Lung (tissue), 12 donors: ENCODE data around the gene ZNF580. TPM values are rescaled to one million over a fixed set of nuclear protein-coding genes. Genes with fewer than 3 reads are reported as not detected.

Experiments
- ATAC-seq: fragments of 200-7000 bp; cut with Tn5 transposase; one replicate; pipeline ENCODE4 v1.9.1; 2020; ENCODE audit warnings: moderate number of reproducible peaks; ENCODE audit not compliant: insufficient read depth, low FRiP score
- DNase-seq, 3 donors: peaks; one replicate each; pipeline ENCODE4 v3.0.0-alpha.2; 2013 to 2017
- H3K27ac ChIP-seq, 2 donors: one replicate each; pipeline ENCODE4 v1.5.1; 2013; ENCODE audit warnings: mild to moderate bottlenecking in 2 of 2, moderate library complexity in 2 of 2, control low read depth in 1 of 2, inconsistent platforms in 1 of 2, low read depth in 1 of 2, low read length in 1 of 2
- H3K27me3 ChIP-seq, 3 donors: one replicate each; pipeline ENCODE4 v1.5.1; 2013; ENCODE audit warnings: low read length in 2 of 3; ENCODE audit not compliant: control insufficient read depth in 3 of 3, insufficient read depth in 3 of 3
- H3K36me3 ChIP-seq, 4 donors: one replicate each; pipeline ENCODE4 v1.5.1; 2013; ENCODE audit warnings: low read length in 4 of 4, mild to moderate bottlenecking in 1 of 4, moderate library complexity in 1 of 4; ENCODE audit not compliant: control insufficient read depth in 4 of 4, insufficient read depth in 4 of 4
- H3K4me1 ChIP-seq, 5 donors: one replicate each; pipeline ENCODE4 v1.5.1; 2013; ENCODE audit warnings: low read length in 5 of 5, mild to moderate bottlenecking in 2 of 5, moderate library complexity in 1 of 5; ENCODE audit not compliant: control insufficient read depth in 5 of 5, insufficient read depth in 5 of 5
- H3K4me3 ChIP-seq: one replicate; pipeline ENCODE4 v1.5.1; 2013; ENCODE audit warnings: mild to moderate bottlenecking, control low read depth, moderate library complexity
- H3K9ac ChIP-seq, 2 donors: one replicate each; pipeline ENCODE4 v1.5.1; 2013; ENCODE audit warnings: low read length in 2 of 2, control low read depth in 1 of 2; ENCODE audit not compliant: insufficient read depth in 1 of 2
- H3K9me3 ChIP-seq, 4 donors: one replicate each; pipeline ENCODE4 v1.5.1; 2013; ENCODE audit warnings: low read length in 3 of 4, mild to moderate bottlenecking in 1 of 4, moderate library complexity in 1 of 4; ENCODE audit not compliant: control insufficient read depth in 4 of 4, insufficient read depth in 3 of 4
- CTCF ChIP-seq: IDR thresholded peaks from 2 replicates; pipeline ENCODE4 v1.5.1; 2012; ENCODE audit warnings: mild to moderate bottlenecking; ENCODE audit errors: control extremely low read depth, extremely low read depth
- WGBS, 2 donors: extraction: QIAGEN DNeasy Blood & Tissue Kit; methylation state at CpG; one replicate each; pipeline ENCODE4 v1.1.7; 2013; 5-methylcytosine and 5-hydroxymethylcytosine counted together
- polyA plus RNA-seq, 2 donors: library from polyadenylated mRNA; stranded (reverse); fragments of 200-250 nt; gene quantifications; one replicate each; pipeline ENCODE4 v1.2.1, GENCODE V29; 2013
- total RNA-seq, 2 donors: library from RNA; depleted of rRNA in 1 of 2; stranded (reverse); fragments of >200 nt in 1 of 2; gene quantifications; one replicate each; pipeline ENCODE4 v1.2.1, GENCODE V29; 2014 to 2021
- donor health status: control.
- donor health status: control.
- donor health status: Bipolar disorder and iron deficiency.
- donor health status: healthy.
- donor health status: DM: yes; HTN: yes; CAD: no.

The ZNF580 gene
- total and polyA plus RNA-seq, 4 donors: 11.1 to 41.3 (median 30.8) TPM

GRCh38 chr19:55611300-55611982 lies 29.4 kb upstream of the ZNF580 start:
- H3K9me3 ChIP-seq: no peaks in the 10 kb centered on the region
- no peak for DNase-seq
- no peak for ATAC-seq
- 71 to 82% methylated on average over 15 of the region's 15 CpGs for WGBS, 2 donors
- H3K27me3 ChIP-seq: no peaks in the 10 kb centered on the region
- H3K9ac ChIP-seq: no peak overlapping the region
- peak overlapping the region in 1 of 2 donors; percentile 84 for H3K27ac ChIP-seq
- no peak for TF ChIP-seq CTCF
- H3K4me3 ChIP-seq: no peak overlapping the region
- H3K4me1 ChIP-seq: peaks cover 0 to 13% (median 5%) of the 10 kb centered on the region in 5 donors
- peaks cover 13 to 44% (median 16%) of the 10 kb centered on the region in 4 donors for H3K36me3 ChIP-seq

GRCh38 chr19:55611983-55612645 lies 28.7 kb upstream of the ZNF580 start:
- ATAC-seq (no peak), DNase-seq (no peak)
- H3K4me3 ChIP-seq: no peak overlapping the region
- H3K36me3 ChIP-seq: peaks cover 13 to 48% (median 15%) of the 10 kb centered on the region in 4 donors
- TF ChIP-seq CTCF: no peak
- H3K27ac ChIP-seq: peak overlapping the region in 1 of 2 donors; percentile 84
- WGBS, 2 donors: 80 to 84% methylated on average over 3 of the region's 3 CpGs
- H3K9me3 ChIP-seq: no peaks in the 10 kb centered on the region
- no peak overlapping the region for H3K9ac ChIP-seq
- H3K27me3 ChIP-seq: no peaks in the 10 kb centered on the region
- peaks cover 0 to 10% (median 0%) of the 10 kb centered on the region in 5 donors for H3K4me1 ChIP-seq

- H3K9me3 ChIP-seq: no peaks in the 10 kb centered on the region
- no peak overlapping the region for H3K27ac ChIP-seq
- peaks cover 0 to 10% (median under 1%) of the 10 kb centered on the region in 5 donors for H3K4me1 ChIP-seq
- no peak for ATAC-seq
- WGBS, 2 donors: 96 to 97% methylated on average over 24 to 27 of the region's 27 CpGs
- no peak overlapping the region for H3K9ac ChIP-seq
- H3K27me3 ChIP-seq: no peaks in the 10 kb centered on the region
- H3K4me3 ChIP-seq: no peak overlapping the region
- DNase-seq: no peak
- H3K36me3 ChIP-seq: peaks cover 13 to 52% (median 21%) of the 10 kb centered on the region in 4 donors
- TF ChIP-seq CTCF: no peak
Observed at GRCh38 chr19:55613396-55613795, 27.4 kb upstream of the ZNF580 start.
